Measurements from ENCODE around the gene CACNA1I. TPM values are rescaled to one million over a fixed set of nuclear protein-coding genes. Genes with fewer than 3 reads are reported as not detected.

Gene CACNA1I
- total RNA-seq, 1 donor from 2014 or later = not detected

DNA sequence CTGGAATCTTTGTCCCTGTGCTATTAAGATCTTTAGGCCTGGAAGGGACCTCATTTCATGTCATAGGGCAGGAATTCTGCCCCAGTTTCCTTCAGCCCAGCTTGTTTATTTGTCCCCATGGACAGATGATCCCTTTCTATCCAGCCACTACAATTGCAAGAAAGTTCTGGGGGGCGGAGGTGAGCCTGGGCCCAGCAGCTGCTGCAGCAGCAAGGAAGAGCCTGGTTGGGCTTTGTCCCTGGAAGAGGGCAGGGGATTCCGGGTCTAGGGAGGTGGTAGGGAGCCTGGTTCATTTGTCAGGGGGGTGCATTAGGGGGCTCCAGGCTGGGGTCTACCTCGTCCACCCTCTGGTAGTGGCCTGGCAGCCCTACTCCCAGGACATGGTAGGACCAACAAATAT is 16.4 kb upstream of the CACNA1I start:
- no peak for FAIRE-seq
- no peak for TF ChIP-seq CTCF (IDR thresholded peaks at IDR 0.05; ENCODE audit: insufficient read depth, low read length, severe bottlenecking)
- H3K36me3 ChIP-seq (ENCODE audit: control insufficient read depth, insufficient read depth, low read length) = no peaks in the 10 kb centered on the region
- H3K4me3 ChIP-seq (ENCODE audit: low read depth, low read length) = no peak overlapping the region
- no peak for DNase-seq (ENCODE audit: low read depth)
- peaks cover 31% of the 10 kb centered on the region for H3K27me3 ChIP-seq (ENCODE audit: control insufficient read depth, insufficient read depth, low read length)

DNA sequence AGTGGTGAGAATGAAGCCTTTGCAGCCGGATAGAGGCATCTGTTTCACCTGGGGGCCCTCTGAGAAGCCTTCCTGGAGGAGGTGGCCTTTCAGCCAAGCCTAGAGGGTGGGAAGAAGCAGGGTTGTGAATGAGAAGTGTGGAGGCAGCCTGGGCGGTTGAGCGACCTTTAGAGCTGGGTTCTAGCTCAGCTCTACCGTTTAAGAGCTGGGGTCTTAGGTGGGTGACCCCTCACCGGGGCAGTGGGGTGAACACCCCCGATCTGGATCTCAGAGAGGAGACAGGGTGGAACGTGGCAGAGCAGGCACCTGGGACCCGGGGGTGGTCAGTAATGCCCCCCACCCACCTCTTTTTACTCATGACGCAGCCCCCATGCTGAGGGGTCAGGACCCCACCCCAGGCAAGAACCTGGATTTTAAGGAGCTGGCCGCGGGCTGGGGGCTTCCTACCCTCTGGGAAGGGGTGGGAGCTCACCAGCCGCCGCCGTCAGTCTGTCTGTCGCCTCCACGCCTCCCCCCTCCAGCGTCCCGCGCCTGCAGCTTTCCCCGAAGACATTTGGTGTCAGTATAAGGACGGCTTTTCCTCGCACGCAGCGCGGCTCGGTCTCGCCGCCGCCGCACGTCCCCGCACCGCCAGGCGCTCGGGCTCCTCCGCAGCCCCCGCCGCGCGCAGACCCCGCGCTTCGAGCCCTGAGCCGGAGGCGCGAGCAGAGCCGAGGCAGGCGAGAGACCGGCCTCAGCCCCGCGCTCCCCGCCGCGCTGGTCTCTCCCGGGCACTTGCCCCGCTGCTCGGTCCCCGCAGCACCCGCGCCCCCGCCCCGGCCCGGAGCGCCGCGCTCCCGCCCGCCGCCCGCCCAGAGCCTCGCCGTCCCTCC is 13.3 kb upstream of the CACNA1I start:
- H3K4me3 ChIP-seq (ENCODE audit: low read depth, low read length) = no peak overlapping the region
- no peak for FAIRE-seq
- DNase-seq (ENCODE audit: low read depth) = no peak
- peaks cover 35% of the 10 kb centered on the region for H3K27me3 ChIP-seq (ENCODE audit: control insufficient read depth, insufficient read depth, low read length)
- H3K36me3 ChIP-seq (ENCODE audit: control insufficient read depth, insufficient read depth, low read length) = no peaks in the 10 kb centered on the region
- TF ChIP-seq CTCF (IDR thresholded peaks at IDR 0.05; ENCODE audit: insufficient read depth, low read length, severe bottlenecking) = peak; percentile 21

GRCh38 chr22:39558254-39558727 is 12.3 kb upstream of the CACNA1I start:
- FAIRE-seq (no peak), DNase-seq (ENCODE audit: low read depth) (no peak)
- Histone ChIP-seq H3K36me3 (ENCODE audit: control insufficient read depth, insufficient read depth, low read length) (no peaks in the 10 kb centered on the region), H3K27me3 (ENCODE audit: control insufficient read depth, insufficient read depth, low read length) (peaks cover 32% of the 10 kb centered on the region), H3K4me3 (ENCODE audit: low read depth, low read length) (no peak overlapping the region)
- no peak for TF ChIP-seq CTCF (IDR thresholded peaks at IDR 0.05; ENCODE audit: insufficient read depth, low read length, severe bottlenecking)

DNA sequence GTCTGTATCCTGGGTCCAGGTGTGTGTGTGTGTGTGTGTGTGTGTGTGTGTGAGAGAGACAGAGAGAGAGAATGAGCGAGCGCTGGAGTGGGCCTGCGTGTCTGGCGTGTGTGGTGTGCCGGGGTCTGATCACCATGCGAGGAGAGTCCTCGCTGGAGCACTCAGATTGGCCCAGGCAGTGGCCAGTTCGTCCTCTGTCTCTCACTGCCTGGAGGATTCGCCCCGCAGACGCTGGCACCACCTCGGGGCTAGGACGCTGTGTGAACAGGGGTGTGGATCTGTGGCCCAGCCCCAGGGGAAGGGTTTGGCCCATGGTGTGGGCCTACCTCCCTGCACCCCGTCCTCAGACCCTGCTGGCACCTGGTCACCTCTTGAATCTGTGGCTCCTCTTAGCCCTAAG is 11.6 kb upstream of the CACNA1I start:
- Histone ChIP-seq H3K36me3 (ENCODE audit: control insufficient read depth, insufficient read depth, low read length) (no peaks in the 10 kb centered on the region), H3K27me3 (ENCODE audit: control insufficient read depth, insufficient read depth, low read length) (peaks cover 32% of the 10 kb centered on the region), H3K4me3 (ENCODE audit: low read depth, low read length) (no peak overlapping the region)
- no peak for FAIRE-seq
- no peak for DNase-seq (ENCODE audit: low read depth)
- no peak for TF ChIP-seq CTCF (IDR thresholded peaks at IDR 0.05; ENCODE audit: insufficient read depth, low read length, severe bottlenecking)

- peak; percentile 36 for FAIRE-seq
- Histone ChIP-seq H3K4me3 (ENCODE audit: low read depth, low read length) (no peak overlapping the region), H3K27me3 (ENCODE audit: control insufficient read depth, insufficient read depth, low read length) (peaks cover 32% of the 10 kb centered on the region), H3K36me3 (ENCODE audit: control insufficient read depth, insufficient read depth, low read length) (no peaks in the 10 kb centered on the region)
- DNase-seq (ENCODE audit: low read depth) = no peak
- peak; percentile 59 for TF ChIP-seq CTCF (IDR thresholded peaks at IDR 0.05; ENCODE audit: insufficient read depth, low read length, severe bottlenecking)
Observed at GRCh38 chr22:39559456-39560105, 11.0 kb upstream of the CACNA1I start.
